CD4-positive, alpha-beta T cell treated with Interleukin-4 for 4 hours (primary cell): ENCODE results near the gene MYH14.
"Not testable (repeated sequence)": the region's sequence is repeated elsewhere in the genome, so short reads cannot be mapped to it uniquely, and the experiment has no call there.

ENCODE experiments used
- DNase-seq: peaks from one replicate; pipeline ENCODE4 v3.0.0-alpha.2; 2020

MYH14 gene

DNA sequence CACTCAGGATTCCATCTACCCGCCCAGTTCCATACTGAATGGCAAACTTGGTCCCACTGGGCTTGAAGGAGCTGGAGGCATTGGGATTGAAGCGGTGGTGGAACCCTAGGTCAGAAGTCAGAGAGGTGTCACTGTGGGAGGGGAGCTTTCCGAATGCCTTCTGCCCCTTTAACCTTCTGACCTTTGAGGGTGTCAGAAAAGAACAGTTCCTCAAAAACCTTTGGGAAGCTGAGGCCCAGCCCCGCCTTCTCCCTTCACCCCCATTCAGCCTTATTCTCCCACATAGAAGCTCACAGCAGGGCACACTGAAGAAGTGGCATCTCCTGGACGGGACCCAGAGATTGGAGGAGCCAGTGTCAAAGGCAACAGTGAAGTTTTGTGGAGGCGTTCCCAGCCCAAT is 133.6 kb downstream of the MYH14 start:
- not testable (repeated sequence) for DNase-seq

DNA sequence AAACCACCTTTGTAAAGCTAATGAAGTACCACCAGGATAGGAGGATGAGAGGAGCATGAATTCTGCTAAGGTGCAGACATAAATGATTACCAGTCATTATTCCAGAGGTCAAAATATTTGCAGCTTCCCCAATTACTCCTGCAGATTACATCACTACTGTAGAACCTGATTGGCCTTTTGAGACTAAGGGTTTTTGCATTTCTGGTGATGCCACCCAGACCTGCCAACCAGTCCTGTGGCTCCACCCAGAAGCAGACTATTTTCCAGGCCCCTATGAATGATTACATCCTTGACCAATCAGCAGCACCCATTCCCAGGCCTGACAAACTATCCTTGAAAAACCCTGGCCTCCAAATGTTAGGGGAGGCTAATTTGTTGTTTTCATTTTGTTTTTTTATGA is 136.9 kb downstream of the MYH14 start:
- DNase-seq, result no peak

DNA sequence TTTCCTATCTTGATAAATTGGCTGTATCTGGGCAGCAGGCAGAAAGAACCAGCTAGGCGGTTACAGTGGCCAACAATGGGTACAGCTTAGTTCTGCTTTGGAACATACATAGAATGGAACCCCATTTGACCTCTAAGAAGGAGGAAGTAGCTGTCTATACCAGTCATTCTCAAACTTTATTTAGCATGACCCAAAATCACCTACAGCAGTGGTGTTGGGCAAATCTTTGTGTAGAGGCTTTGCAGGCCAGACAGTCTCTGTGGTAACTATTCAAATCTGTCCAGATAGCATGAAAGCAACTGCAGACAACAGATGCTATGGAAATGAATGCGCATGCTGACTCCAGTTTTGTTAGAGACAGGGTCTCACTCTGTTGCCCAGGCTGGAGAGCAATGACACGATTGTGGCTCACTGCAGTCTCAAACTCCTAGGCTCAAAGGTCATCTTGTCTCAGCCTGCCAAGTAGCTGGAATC is 137.7 kb downstream of the MYH14 start:
- no peak for DNase-seq

- DNase-seq, result no peak
Measured at GRCh38 chr19:50344661-50345318, 141.4 kb downstream of the MYH14 start.

- DNase-seq, result not testable (repeated sequence)
Measured at GRCh38 chr19:50347089-50347581, 143.7 kb downstream of the MYH14 start.

GRCh38 chr19:50349277-50350057 is 146.0 kb downstream of the MYH14 start:
- no peak for DNase-seq

DNA sequence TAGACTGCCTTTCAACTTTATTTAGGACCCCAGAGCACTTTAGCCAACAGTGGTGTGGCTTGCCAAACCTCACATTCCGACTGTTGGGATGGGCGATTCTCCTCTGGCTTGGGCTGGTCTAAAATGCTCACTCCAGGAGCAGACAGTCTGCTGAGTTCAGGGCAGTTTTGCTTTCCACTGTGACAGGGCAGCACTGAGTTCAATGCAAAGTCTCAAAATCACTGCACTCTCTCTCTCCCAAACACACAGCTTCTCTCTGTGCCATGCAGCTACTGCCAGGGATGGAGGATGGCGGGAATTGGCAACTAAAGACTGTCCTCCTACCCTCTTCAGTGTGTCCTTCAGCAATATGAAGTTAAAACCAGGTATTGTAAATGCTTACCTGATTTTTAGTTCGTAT is 148.8 kb downstream of the MYH14 start:
- DNase-seq, result no peak

GRCh38 chr19:50353487-50353880 is 150.1 kb downstream of the MYH14 start:
- DNase-seq, result not testable (repeated sequence)

GRCh38 chr19:50356691-50357177 is 153.3 kb downstream of the MYH14 start:
- DNase-seq, result no peak

DNA sequence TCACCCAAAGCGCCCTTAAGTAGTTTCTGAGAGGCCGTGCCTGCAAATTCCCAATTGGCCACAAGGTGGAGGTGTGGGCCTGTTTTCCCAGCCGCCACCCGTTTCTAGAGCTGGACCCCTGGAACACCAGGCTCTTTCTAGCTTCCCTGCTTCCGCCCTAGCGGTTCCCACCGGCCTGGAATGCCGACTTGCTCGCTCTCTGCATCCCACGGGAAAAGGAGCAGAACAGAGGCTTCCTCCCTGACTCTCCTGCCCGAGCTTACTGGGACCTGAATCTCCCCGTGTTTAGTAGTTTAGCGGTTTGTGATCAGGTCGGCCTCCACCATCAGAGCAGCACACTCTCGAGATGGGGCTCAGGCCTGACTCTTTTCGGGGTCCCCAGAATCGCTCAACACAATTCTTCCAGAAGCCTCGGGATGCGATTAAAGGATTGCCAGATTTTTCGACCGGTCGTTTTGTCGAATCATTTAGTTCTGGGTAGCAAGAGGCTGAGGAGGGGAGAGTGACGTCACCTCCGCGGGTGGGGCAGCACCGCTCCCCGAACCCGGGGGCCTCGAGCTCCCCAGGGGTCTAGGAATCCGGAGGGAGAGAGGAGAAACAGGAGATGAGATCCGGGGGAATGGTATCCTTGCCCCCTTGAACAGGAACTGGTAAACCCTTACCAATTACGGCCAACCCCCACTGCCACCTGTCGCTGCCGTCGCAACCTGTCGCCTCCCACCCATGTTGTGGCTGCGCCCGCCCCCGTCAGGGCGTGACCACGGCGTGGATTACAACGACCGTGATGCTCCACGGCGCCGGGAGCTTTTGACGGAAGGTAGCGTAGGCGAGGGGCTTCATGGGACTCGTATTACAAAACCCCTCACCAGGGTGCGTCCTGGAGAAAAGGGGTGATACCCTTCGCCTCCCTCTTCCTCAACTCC is 154.0 kb downstream of the MYH14 start:
- peak; percentile 86 for DNase-seq

DNA sequence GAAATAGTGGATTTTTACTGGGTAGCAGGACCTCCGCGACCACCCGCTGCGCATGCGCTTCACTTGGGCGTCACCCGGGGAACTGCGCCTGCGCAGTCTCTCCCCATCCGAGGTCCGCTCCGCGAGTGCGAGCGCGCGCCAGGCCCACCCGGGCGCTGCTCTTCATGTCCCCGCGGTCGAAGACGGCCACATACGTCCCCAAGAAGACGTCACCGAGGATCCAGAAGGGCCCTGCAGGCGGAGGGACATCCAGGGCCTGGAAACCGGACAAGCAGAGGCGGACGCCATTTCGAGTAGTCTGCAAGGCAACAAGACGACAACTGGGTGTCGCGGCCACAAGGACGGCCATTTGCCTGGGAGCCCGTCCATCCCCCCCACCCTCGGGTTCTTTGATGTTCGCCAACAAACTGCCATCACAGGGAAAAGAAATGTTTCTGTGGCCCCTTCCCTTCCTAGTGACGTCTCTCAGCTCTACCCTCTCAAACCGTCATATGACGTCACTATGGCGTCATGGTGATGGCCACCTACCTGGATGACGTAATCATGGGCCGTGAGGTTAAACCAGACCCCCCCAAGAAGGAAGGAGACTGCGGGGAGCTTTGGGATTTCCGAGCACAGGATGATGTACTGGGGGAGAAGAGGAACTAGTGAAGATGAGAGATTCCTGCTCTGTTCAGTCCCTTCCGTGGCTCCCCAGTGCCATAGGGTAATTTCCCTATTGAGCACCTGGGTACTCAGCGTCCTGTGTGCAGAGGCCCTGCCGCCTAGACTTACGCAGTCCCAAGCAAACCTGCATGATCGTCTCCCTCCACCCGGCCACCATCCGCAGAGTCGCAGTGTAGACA is 155.3 kb downstream of the MYH14 start:
- DNase-seq, result peak; percentile 78

- DNase-seq, result no peak
Measured at GRCh38 chr19:50359328-50359818, 156.0 kb downstream of the MYH14 start.
